HepG2 (cell line): Measurements from ENCODE around the gene PSMA2. TPM values are rescaled to one million over a fixed set of nuclear protein-coding genes. Genes with fewer than 3 reads are reported as not detected.

Experiments used
- ATAC-seq: fragments of 200-7000 bp; cut with Tn5 transposase; 3 replicates; pipeline ENCODE4 v1.9.1; 2020; ENCODE audit warnings: mild to moderate bottlenecking, moderate library complexity
- BruUV-seq: library from RNA; stranded (reverse); fragments of 400-500 nt; replicated peaks from 2 replicates; lab custom pipeline; 2021; lab: Mats Ljungman, UMichigan
- CTCF ChIA-PET: fragments of 300-600 bp; formaldehyde crosslinking; extraction: SDS; loops from one replicate; lab custom pipeline; 2021; ENCODE audit warnings: low total read pairs, inconsistent platforms, low intra/inter-chr PET ratio; lab: Yijun Ruan, JAX
- POLR2A ChIA-PET: fragments of 350-600 bp; sonication (Branson Sonifier 250); formaldehyde crosslinking; loops from one replicate; lab custom pipeline; 2020; ENCODE audit warnings: antibody characterized with exemption, inconsistent platforms; lab: Yijun Ruan, JAX
- DNase-seq: peaks from one replicate; pipeline ENCODE4 v3.0.0-alpha.2; 2015; ENCODE audit warnings: low spot score
- FAIRE-seq: peaks from 3 replicates; lab custom pipeline; 2011; peaks lifted over from hg19 to GRCh38; lab: Jason Lieb, UNC
- H2AFZ ChIP-seq: one replicate; pipeline ENCODE4 v1.6.1; 2011; ENCODE audit warnings: low read length, inconsistent platforms
- H3K27ac ChIP-seq: fragments of 300-600 bp; 3 replicates; pipeline ENCODE4 v1.8.0; 2011; ENCODE audit warnings: mixed run types, mild to moderate bottlenecking, mixed read lengths, low read length, inconsistent platforms; ENCODE audit not compliant: insufficient read depth; ENCODE audit errors: extremely low read length
- H3K27me3 ChIP-seq, 2 experiments: fragments of 200-600 bp in 1 of 2; 2 replicates in 1 of 2; 3 replicates in 1 of 2; pipeline versions ENCODE4 v1.6.0 to v1.8.0; 2011; ENCODE audit warnings: low read length in 2 of 2, mild to moderate bottlenecking in 2 of 2, moderate library complexity in 2 of 2, inconsistent platforms in 1 of 2; ENCODE audit not compliant: insufficient read depth in 2 of 2, control insufficient read depth in 1 of 2
- H3K36me3 ChIP-seq, 2 experiments: fragments of 200-600 bp in 1 of 2; replicated peaks in 1 of 2; 2 replicates in 1 of 2; 3 replicates in 1 of 2; pipeline versions ENCODE4 v1.5.1 to v1.8.0; 2011; ENCODE audit warnings: low read length in 2 of 2, inconsistent platforms in 1 of 2; ENCODE audit not compliant: insufficient read depth in 2 of 2, control insufficient read depth in 1 of 2
- H3K4me1 ChIP-seq: 2 replicates; pipeline ENCODE4 v1.5.1; 2012; ENCODE audit warnings: low read length, inconsistent platforms; ENCODE audit not compliant: insufficient read depth
- H3K4me2 ChIP-seq: 2 replicates; pipeline ENCODE4 v1.6.0; 2011; ENCODE audit warnings: low read depth, low read length, inconsistent platforms
- H3K4me3 ChIP-seq, 3 experiments: fragments of 200-600 bp in 1 of 3; sonication (generic), shearing (Covaris generic) in 1 of 3; replicated peaks in 1 of 3; 2 replicates each; pipeline ENCODE4 v1.5.1; 2011 to 2016; ENCODE audit warnings: low read length in 3 of 3, inconsistent platforms in 2 of 3, low read depth in 2 of 3, mild to moderate bottlenecking in 2 of 3, control low read depth in 1 of 3, mixed read lengths in 1 of 3; ENCODE audit not compliant: insufficient read depth in 1 of 3
- H3K79me2 ChIP-seq: one replicate; pipeline ENCODE4 v1.6.1; 2011; ENCODE audit warnings: low read length, inconsistent platforms; ENCODE audit not compliant: insufficient read depth
- H3K9ac ChIP-seq: 2 replicates; pipeline ENCODE4 v1.6.0; 2011; ENCODE audit warnings: mild to moderate bottlenecking, low read depth, low read length, inconsistent platforms; ENCODE audit not compliant: insufficient read depth
- H3K9me3 ChIP-seq: 2 replicates; pipeline ENCODE4 v1.5.1; 2012; ENCODE audit warnings: mild to moderate bottlenecking, low read length
- H4K20me1 ChIP-seq: 2 replicates; pipeline ENCODE4 v1.6.0; 2011; ENCODE audit warnings: inconsistent platforms, mild to moderate bottlenecking, low read length, moderate library complexity; ENCODE audit not compliant: insufficient read depth
- CBX5 ChIP-seq: sonication (generic); formaldehyde crosslinking; IDR thresholded peaks from 2 replicates; pipeline ENCODE4 v1.4.0; 2020; ENCODE audit warnings: missing genetic modification reagents, borderline replicate concordance
- FOXO1 ChIP-seq: sonication (generic); formaldehyde crosslinking; IDR thresholded peaks from 2 replicates; pipeline ENCODE4 v1.4.0; 2020; ENCODE audit warnings: missing genetic modification reagents
- KAT7 ChIP-seq: IDR thresholded peaks from 2 replicates; pipeline ENCODE4 v1.6.1; 2018; ENCODE audit warnings: borderline replicate concordance, missing compliant biosample characterization
- KDM3A ChIP-seq: IDR thresholded peaks from 2 replicates; pipeline ENCODE4 v1.6.1; 2018; ENCODE audit warnings: low read depth, missing compliant biosample characterization
- MAFF ChIP-seq: IDR thresholded peaks from 2 replicates; pipeline ENCODE4 v1.6.1; 2011; ENCODE audit warnings: low read depth, low read length, improper control_type of control experiment
- MYC ChIP-seq: sonication (generic); formaldehyde crosslinking; IDR thresholded peaks from 2 replicates; pipeline ENCODE4 v1.9.0; 2021; ENCODE audit warnings: missing genetic modification reagents, borderline replicate concordance
- MYNN ChIP-seq: sonication (generic); formaldehyde crosslinking; IDR thresholded peaks from 2 replicates; pipeline ENCODE4 v1.4.0; 2020; ENCODE audit warnings: mild to moderate bottlenecking, low read depth, missing genetic modification reagents
- RARA ChIP-seq: IDR thresholded peaks from 2 replicates; pipeline ENCODE4 v1.6.1; 2016; ENCODE audit warnings: missing genetic modification reagents, missing compliant biosample characterization
- SETDB1 ChIP-seq: sonication (generic); formaldehyde crosslinking; IDR thresholded peaks from 2 replicates; pipeline ENCODE4 v1.5.1; 2020; ENCODE audit warnings: missing genetic modification reagents, mild to moderate bottlenecking, borderline replicate concordance
- SIN3B ChIP-seq: fragments of 150-350 bp; IDR thresholded peaks from 2 replicates; pipeline ENCODE4 v1.6.1; 2014; ENCODE audit warnings: low read length
- THAP8 ChIP-seq: sonication (generic); formaldehyde crosslinking; IDR thresholded peaks from 2 replicates; pipeline ENCODE4 v1.5.1; 2020; ENCODE audit warnings: missing genetic modification reagents, mild to moderate bottlenecking, borderline replicate concordance
- ZMYM3 ChIP-seq: sonication (generic); formaldehyde crosslinking; IDR thresholded peaks from 2 replicates; pipeline ENCODE4 v1.5.1; 2020; ENCODE audit warnings: mild to moderate bottlenecking, missing genetic modification reagents
- ZNF770 ChIP-seq: sonication (generic); formaldehyde crosslinking; IDR thresholded peaks from 2 replicates; pipeline ENCODE4 v1.5.0; 2020; ENCODE audit warnings: mild to moderate bottlenecking, missing genetic modification reagents
- ZSCAN20 ChIP-seq: sonication (generic); formaldehyde crosslinking; IDR thresholded peaks from 2 replicates; pipeline ENCODE4 v1.4.0; 2020; ENCODE audit warnings: missing genetic modification reagents, mild to moderate bottlenecking, borderline replicate concordance
- WGBS: methylation state at CpG from one replicate; pipeline ENCODE4 v1.1.6; 2017; ENCODE audit warnings: low lambda C conversion rate; 5-methylcytosine and 5-hydroxymethylcytosine counted together
- in situ Hi-C: cut with HindIII; loops from 2 replicates; pipeline ENCODE4 v1.10.0; 2017; ENCODE audit warnings: low pct_unique_long_range_greater_than_20kb; ENCODE audit not compliant: extremely low pct_ligation_motif_present
- intact Hi-C: fragments of 100-400 bp; cut with micrococcal nuclease; formaldehyde crosslinking; loops from one replicate; pipeline ENCODE4 v1.10.0; 2022; ENCODE audit not compliant: unreplicated experiment
- polyA plus RNA-seq, 8 experiments: library from polyadenylated mRNA; depleted of rRNA in 3 of 8; stranded (reverse) in 7 of 8; unstranded in 1 of 8; fragments of >200 nt; fragmentation: Illumina TruSeq in 4 of 8; extraction: Trizol in 4 of 8; gene quantifications; 2 replicates each; pipeline versions ENCODE4 v1.2.1 to v1.2.3, GENCODE V29; 2011 to 2016; ENCODE audit warnings: low read depth in 4 of 8, missing spikeins in 1 of 8, mixed read lengths in 1 of 8; ENCODE audit not compliant: insufficient read depth in 1 of 8
- total RNA-seq, 5 experiments: library from RNA; depleted of rRNA; stranded (reverse); fragments of >200 nt; fragmentation: Illumina TruSeq; extraction: Trizol; gene quantifications; 2 replicates each; pipeline ENCODE4 v1.2.3, GENCODE V29; 2016; ENCODE audit warnings: low read depth in 1 of 5
- TF ChIP-seq, protein P1 (sequence below): sonication (generic); formaldehyde crosslinking; IDR thresholded peaks from 2 replicates; pipeline ENCODE4 v1.4.0; 2020; ENCODE audit warnings: missing genetic modification reagents

Gene PSMA2
- total and polyA plus RNA-seq, 2 of the 13 experiments (the other 11 are each of a cell fraction or from before 2014, with no cell fraction given) = 125 to 266 TPM

DNA sequence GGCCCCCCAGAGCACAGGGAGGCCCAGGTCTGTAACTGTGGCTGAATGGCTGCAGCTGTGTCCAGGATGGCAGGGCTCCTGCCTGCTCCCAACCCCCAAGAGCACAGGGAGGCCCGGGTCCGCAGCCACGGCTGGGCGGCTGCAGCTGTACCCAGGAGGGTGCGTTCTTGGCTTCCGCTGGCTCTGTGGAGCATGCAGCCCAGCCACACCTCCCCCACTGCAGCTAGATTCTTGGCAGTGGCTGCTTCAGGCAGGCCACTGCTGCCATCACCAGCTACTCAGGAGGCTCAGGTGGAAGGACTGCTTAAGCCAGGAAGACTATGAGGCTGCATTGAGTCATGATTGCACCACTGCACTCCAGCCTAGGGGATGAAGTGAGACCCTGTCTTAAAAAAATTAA lies 48.0 kb downstream of the PSMA2 start:
- Histone ChIP-seq H2AFZ (no peak overlapping the region), H3K79me2 (no peaks in the 10 kb centered on the region), H3K27me3 (no peaks in the 10 kb centered on the region), H3K9ac (no peak overlapping the region), H3K4me2 (no peak overlapping the region), H3K9me3 (no peaks in the 10 kb centered on the region), H4K20me1 (no peaks in the 10 kb centered on the region), H3K4me3 (no peak overlapping the region), H3K4me1 (peaks cover 11% of the 10 kb centered on the region), H3K36me3 (no peaks in the 10 kb centered on the region), H3K27ac (no peak overlapping the region)
- ChIA-PET CTCF (no interaction called here), POLR2A (no interaction called here)
- in situ Hi-C loops (no loop called here), intact Hi-C loops (no loop called here)
- FAIRE-seq = no peak
- TF ChIP-seq KDM3A (CRISPR knock-in tag) (no peak), ZSCAN20 (no peak), THAP8 (no peak), ZMYM3 (CRISPR knock-in tag) (no peak), MYC (no peak), CBX5 (no peak), FOXO1 (CRISPR knock-in tag) (no peak), MYNN (CRISPR knock-in tag) (no peak), MAFF (no peak), RARA (CRISPR knock-in tag) (no peak)
- WGBS = no CpG with 5 or more reads among the region's 6 CpGs
- no peak for ATAC-seq
- no peak for DNase-seq
- BruUV-seq = no TSS peak

DNA sequence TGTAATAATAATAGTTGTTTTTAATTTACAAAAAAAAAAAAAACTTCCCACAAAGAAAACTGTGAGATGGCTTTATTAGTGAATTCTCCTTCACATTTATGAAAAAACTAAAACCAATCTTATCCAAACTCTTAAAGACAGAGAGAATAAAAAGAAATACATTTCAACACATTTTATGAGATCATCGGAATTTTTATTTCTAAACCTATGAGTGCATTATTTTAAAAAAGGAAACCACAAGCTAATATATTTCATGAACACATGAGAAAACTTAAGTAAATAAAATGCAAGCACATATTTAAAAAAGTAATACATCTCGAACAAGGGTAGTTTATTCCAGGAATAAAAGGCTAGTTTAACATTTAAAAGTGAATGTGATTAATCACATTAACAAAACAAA lies 51.6 kb downstream of the PSMA2 start:
- no peaks in the 10 kb centered on the region for H3K79me2 ChIP-seq
- H3K36me3 ChIP-seq = no peaks in the 10 kb centered on the region
- 22% methylated on average over 2 of the region's 2 CpGs for WGBS
- H3K9ac ChIP-seq = no peak overlapping the region
- H3K27me3 ChIP-seq = no peaks in the 10 kb centered on the region
- no peak overlapping the region for H3K4me3 ChIP-seq
- no peaks in the 10 kb centered on the region for H4K20me1 ChIP-seq
- ATAC-seq (no peak), FAIRE-seq (no peak), DNase-seq (no peak)
- no peak overlapping the region for H2AFZ ChIP-seq
- no peaks in the 10 kb centered on the region for H3K9me3 ChIP-seq
- in situ Hi-C loops = no loop called here
- CTCF ChIA-PET = no interaction called here
- intact Hi-C loops = no loop called here
- no peak overlapping the region for H3K4me2 ChIP-seq
- no peak overlapping the region for H3K27ac ChIP-seq
- no peaks in the 10 kb centered on the region for H3K4me1 ChIP-seq
- no TSS peak for BruUV-seq
- POLR2A ChIA-PET = no interaction called here
- TF ChIP-seq KAT7 (CRISPR knock-in tag) (no peak), ZNF770 (no peak), MYNN (CRISPR knock-in tag) (no peak), SIN3B (no peak), SETDB1 (no peak)
- TF ChIP-seq, protein P1, sequence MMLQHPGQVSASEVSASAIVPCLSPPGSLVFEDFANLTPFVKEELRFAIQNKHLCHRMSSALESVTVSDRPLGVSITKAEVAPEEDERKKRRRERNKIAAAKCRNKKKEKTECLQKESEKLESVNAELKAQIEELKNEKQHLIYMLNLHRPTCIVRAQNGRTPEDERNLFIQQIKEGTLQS (CRISPR knock-in tag) = no peak
